GM23338 (cell line): ENCODE measurements around the gene REPIN1. TPM values are rescaled to one million over a fixed set of nuclear protein-coding genes. Genes with fewer than 3 reads are reported as not detected.

Experiments used
- CREB1 ChIP-seq: fragments of 250-450 bp; sonication (Bioruptor Pico); IDR thresholded peaks from 2 replicates; pipeline ENCODE4 v1.5.0; 2020; ENCODE audit warnings: low read depth, mild to moderate bottlenecking, moderate library complexity
- ETS1 ChIP-seq: IDR thresholded peaks from 2 replicates; pipeline ENCODE4 v1.6.1; 2016; ENCODE audit warnings: antibody characterized with exemption
- EZH2phosphoT487 ChIP-seq: fragments of 200-600 bp; sonication (generic); IDR thresholded peaks from one replicate; pipeline ENCODE4 v1.8.1; 2018; ENCODE audit warnings: antibody characterized with exemption; ENCODE audit not compliant: unreplicated experiment
- STAT1 ChIP-seq: IDR thresholded peaks from one replicate; pipeline ENCODE4 v1.6.1; 2016; ENCODE audit warnings: antibody characterized with exemption; ENCODE audit not compliant: unreplicated experiment
- ZNF114 ChIP-seq: fragments of 250-450 bp; sonication (Bioruptor Pico); IDR thresholded peaks from 2 replicates; pipeline ENCODE4 v1.5.0; 2020; ENCODE audit warnings: mild to moderate bottlenecking, moderate library complexity
- polyA plus RNA-seq: library from polyadenylated mRNA; unstranded; fragments of >200 nt; fragmentation: Nextera tagmentation; extraction: Ambion mirVana; gene quantifications from 2 replicates; pipeline ENCODE4 v1.2.1, GENCODE V29; 2016
- total RNA-seq: library from RNA; depleted of rRNA; stranded (reverse); fragments of >200 nt; shearing (Covaris generic); gene quantifications from 2 replicates; pipeline ENCODE4 v1.2.3, GENCODE V29; 2014
- TF ChIP-seq, protein P1 (sequence below): fragments of 250-450 bp; sonication (Bioruptor Pico); IDR thresholded peaks from 2 replicates; pipeline ENCODE4 v1.5.0; 2020; ENCODE audit warnings: mild to moderate bottlenecking, moderate library complexity
- TF ChIP-seq, protein P2 (sequence below): IDR thresholded peaks from one replicate; pipeline ENCODE4 v1.6.1; 2018; ENCODE audit warnings: antibody characterized with exemption; ENCODE audit not compliant: unreplicated experiment

Gene REPIN1
- total and polyA plus RNA-seq, 2 experiments from 2014 or later, result 29.8 to 156 TPM

GRCh38 chr7:150357270-150357669 is 11.4 kb upstream of the REPIN1 start (continued):
- TF ChIP-seq, protein P1, sequence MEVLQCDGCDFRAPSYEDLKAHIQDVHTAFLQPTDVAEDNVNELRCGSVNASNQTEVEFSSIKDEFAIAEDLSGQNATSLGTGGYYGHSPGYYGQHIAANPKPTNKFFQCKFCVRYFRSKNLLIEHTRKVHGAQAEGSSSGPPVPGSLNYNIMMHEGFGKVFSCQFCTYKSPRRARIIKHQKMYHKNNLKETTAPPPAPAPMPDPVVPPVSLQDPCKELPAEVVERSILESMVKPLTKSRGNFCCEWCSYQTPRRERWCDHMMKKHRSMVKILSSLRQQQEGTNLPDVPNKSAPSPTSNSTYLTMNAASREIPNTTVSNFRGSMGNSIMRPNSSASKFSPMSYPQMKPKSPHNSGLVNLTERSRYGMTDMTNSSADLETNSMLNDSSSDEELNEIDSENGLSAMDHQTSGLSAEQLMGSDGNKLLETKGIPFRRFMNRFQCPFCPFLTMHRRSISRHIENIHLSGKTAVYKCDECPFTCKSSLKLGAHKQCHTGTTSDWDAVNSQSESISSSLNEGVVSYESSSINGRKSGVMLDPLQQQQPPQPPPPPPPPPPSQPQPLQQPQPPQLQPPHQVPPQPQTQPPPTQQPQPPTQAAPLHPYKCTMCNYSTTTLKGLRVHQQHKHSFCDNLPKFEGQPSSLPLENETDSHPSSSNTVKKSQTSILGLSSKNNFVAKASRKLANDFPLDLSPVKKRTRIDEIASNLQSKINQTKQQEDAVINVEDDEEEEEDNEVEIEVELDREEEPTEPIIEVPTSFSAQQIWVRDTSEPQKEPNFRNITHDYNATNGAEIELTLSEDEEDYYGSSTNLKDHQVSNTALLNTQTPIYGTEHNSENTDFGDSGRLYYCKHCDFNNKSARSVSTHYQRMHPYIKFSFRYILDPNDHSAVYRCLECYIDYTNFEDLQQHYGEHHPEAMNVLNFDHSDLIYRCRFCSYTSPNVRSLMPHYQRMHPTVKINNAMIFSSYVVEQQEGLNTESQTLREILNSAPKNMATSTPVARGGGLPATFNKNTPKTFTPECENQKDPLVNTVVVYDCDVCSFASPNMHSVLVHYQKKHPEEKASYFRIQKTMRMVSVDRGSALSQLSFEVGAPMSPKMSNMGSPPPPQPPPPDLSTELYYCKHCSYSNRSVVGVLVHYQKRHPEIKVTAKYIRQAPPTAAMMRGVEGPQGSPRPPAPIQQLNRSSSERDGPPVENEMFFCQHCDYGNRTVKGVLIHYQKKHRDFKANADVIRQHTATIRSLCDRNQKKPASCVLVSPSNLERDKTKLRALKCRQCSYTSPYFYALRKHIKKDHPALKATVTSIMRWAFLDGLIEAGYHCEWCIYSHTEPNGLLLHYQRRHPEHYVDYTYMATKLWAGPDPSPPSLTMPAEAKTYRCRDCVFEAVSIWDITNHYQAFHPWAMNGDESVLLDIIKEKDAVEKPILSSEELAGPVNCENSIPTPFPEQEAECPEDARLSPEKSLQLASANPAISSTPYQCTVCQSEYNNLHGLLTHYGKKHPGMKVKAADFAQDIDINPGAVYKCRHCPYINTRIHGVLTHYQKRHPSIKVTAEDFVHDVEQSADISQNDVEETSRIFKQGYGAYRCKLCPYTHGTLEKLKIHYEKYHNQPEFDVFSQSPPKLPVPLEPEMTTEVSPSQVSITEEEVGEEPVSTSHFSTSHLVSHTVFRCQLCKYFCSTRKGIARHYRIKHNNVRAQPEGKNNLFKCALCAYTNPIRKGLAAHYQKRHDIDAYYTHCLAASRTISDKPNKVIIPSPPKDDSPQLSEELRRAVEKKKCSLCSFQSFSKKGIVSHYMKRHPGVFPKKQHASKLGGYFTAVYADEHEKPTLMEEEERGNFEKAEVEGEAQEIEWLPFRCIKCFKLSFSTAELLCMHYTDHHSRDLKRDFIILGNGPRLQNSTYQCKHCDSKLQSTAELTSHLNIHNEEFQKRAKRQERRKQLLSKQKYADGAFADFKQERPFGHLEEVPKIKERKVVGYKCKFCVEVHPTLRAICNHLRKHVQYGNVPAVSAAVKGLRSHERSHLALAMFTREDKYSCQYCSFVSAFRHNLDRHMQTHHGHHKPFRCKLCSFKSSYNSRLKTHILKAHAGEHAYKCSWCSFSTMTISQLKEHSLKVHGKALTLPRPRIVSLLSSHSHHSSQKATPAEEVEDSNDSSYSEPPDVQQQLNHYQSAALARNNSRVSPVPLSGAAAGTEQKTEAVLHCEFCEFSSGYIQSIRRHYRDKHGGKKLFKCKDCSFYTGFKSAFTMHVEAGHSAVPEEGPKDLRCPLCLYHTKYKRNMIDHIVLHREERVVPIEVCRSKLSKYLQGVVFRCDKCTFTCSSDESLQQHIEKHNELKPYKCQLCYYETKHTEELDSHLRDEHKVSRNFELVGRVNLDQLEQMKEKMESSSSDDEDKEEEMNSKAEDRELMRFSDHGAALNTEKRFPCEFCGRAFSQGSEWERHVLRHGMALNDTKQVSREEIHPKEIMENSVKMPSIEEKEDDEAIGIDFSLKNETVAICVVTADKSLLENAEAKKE (CRISPR knock-in tag), result no peak
- TF ChIP-seq STAT1, result no peak
- no peak for TF ChIP-seq EZH2phosphoT487
- no peak for TF ChIP-seq ZNF114 (CRISPR knock-in tag)
- no peak for TF ChIP-seq CREB1 (CRISPR knock-in tag)
- TF ChIP-seq, protein P2, sequence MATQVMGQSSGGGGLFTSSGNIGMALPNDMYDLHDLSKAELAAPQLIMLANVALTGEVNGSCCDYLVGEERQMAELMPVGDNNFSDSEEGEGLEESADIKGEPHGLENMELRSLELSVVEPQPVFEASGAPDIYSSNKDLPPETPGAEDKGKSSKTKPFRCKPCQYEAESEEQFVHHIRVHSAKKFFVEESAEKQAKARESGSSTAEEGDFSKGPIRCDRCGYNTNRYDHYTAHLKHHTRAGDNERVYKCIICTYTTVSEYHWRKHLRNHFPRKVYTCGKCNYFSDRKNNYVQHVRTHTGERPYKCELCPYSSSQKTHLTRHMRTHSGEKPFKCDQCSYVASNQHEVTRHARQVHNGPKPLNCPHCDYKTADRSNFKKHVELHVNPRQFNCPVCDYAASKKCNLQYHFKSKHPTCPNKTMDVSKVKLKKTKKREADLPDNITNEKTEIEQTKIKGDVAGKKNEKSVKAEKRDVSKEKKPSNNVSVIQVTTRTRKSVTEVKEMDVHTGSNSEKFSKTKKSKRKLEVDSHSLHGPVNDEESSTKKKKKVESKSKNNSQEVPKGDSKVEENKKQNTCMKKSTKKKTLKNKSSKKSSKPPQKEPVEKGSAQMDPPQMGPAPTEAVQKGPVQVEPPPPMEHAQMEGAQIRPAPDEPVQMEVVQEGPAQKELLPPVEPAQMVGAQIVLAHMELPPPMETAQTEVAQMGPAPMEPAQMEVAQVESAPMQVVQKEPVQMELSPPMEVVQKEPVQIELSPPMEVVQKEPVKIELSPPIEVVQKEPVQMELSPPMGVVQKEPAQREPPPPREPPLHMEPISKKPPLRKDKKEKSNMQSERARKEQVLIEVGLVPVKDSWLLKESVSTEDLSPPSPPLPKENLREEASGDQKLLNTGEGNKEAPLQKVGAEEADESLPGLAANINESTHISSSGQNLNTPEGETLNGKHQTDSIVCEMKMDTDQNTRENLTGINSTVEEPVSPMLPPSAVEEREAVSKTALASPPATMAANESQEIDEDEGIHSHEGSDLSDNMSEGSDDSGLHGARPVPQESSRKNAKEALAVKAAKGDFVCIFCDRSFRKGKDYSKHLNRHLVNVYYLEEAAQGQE, result no peak
- no peak for TF ChIP-seq ETS1
